ENCODE data around the gene ZNF280A.
"Not testable (repeated sequence)": the region's sequence is repeated elsewhere in the genome, so short reads cannot be mapped to it uniquely, and the experiment has no call there.

Gene ZNF280A

DNA sequence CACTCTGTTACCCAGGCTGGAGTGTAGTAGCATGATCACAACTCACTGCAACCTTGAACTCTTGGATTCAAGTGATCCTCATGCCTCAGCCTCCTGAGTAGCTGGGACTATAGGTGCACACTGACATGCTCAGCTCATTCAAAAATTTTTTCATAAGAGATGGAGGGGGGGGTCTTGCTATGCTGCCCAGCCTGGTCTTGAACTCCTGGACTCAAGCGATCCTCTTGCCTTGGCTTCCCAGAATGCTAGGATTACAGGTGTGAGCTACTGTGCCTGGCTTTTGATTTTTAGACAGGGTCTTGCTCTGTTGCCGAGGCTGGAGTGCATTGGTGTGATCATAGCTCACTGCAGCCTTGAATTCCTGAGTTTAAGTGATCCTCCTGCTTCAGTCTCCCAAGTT, 25.0 kb upstream of the ZNF280A start:
- no peak for FAIRE-seq
- DNase-seq (ENCODE audit: low spot score), result no peak

DNA sequence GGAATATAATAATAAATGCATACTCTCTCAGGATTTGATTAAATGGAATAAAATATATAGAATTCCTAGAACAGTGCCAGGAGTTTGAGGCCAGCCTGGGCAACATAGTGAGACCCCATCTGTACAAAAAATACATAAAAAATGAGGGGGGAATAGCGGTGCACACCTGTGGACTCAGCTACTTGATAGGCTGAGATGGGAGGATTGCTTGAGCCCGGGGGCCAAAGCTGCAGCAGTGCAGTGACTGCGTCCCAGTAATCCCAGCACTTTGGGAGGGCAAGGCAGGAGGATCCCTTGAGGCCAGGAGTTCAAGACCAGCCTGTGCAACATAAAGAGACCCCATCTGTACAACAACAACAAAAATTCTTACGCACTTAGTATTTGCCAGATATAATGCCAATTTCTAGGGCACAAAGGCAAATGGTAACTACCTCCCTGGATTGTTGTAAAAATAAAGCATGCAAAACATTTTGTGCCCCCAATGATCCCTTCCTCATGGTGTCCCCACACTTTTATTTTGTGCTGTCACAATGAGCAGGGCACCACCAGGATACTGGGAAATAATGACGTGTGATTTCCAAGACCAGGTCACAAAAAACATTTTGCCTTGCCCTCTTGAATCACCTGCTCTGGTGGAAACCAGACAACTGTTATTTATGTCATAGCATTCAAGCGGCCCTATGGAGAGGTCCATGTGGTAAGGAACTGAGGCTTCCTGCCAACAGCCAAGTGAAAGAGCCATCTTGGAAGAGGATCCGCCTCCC, 18.3 kb upstream of the ZNF280A start:
- DNase-seq (ENCODE audit: low spot score) (no peak), FAIRE-seq (no peak)

DNA sequence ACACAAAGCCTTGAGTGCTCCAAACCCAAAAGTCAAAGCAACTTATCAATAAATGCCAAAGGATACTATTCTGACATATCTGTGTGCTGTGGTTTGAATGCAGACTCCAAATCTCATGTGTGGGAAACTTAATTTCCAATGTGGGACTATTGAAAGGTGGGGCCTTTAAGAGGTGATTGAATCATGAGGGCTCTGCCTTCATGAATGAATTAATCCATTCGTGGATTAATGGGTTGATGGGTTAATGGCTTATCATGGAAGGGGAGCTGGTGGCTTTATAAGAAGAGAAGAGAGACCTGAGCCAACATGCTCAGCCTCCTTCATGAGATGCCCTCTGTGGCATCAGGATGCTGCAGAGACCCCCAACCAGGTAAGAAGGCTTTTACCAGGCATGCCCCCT, 16.8 kb upstream of the ZNF280A start:
- DNase-seq (ENCODE audit: low spot score) (no peak), FAIRE-seq (no peak)

DNA sequence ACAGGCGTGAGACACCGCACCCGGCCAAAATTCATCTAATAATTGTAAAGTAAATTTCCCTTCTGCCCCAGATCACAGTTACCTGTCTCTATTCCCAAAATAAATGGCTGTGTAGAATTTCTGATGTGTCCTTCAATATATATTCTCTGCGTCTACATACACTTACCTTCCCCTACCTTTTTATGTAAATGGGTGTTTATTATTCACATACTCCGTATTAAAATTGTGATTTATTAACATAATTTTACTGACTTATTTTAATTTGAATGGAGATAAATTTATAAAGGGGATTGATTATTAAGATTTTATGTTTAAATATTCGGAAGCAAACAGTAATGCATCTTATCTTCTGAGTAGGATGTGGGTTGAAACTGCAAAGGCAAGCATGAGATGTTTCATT, 16.4 kb upstream of the ZNF280A start:
- DNase-seq (ENCODE audit: low spot score) (no peak), FAIRE-seq (no peak)

DNA sequence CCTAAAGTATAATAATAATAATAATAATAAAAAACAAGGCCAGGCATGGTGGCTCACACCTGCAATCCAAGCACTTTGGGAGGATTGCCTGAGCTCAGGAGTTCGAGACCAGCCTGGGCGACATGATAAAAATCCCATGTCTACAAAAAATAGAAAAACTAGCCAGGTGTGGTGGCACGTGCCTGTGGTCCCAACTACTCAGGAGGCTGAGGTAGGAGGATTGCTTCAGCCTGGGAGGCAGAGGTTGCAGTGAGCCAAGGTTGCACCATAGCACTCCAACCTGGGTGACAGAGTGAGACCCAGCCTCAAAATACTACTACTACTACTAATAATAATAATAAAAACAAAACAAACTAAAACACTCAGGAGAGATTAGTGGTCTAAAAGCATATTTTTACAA, 15.6 kb upstream of the ZNF280A start:
- no peak for FAIRE-seq
- DNase-seq (ENCODE audit: low spot score), result no peak

DNA sequence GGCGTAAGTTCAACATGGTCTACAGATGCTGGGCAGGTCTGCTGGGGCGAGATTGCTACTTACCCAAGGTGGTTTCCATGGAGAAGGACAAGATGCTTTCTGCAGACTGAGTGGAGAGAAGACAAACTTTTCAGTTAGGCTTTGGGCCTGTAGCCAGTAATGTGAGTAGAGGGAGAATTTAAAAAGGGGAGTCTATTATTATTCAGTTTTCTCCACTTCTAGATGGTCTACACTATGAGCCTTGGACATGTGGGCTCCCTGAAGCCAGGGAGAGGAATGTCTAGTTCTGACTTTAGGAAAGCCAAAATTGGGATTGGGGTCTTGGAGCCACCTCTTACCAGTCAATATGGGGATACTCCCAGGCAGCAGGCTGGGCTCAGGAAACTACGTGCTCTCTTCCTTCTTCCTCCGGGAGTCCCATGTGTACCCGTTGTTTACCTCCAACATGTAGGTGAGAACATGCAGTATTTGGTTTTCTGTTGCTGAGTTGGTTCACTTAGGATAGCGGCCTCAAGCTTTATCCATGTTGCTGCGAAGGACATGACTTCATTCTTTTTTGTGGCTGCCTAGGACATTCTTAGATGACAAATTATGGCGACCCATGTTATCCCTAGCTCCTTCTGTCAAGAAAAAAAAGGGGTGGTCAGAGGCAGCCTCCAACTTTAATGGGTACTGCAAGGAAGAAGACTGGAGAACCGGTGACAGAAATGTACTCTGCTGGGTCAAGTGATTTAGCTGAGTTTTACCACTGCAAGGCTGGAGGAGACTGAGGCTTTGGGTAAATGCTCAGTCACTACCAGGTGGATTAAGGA, 14.7 kb upstream of the ZNF280A start:
- FAIRE-seq, result no peak
- no peak for DNase-seq (ENCODE audit: low spot score)

DNA sequence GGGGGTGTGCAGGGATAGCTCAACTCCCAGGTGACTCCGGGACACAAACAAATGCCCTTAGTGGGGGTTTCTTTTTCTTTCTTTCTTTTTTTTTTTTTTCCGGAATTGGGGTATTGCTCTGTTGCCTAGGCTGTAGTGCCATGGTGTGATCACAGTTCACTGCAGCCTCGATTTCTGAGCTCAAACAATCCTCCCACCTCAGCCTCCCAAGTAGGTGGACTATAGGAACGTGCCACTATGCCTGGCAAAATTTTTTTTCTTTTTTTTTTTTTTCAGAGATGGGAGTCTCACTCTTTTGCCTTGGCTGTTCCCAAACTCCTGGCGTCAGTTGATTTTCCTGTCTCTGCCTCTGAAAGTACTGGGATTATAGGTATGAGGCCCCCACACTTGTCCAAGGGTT, 13.8 kb upstream of the ZNF280A start:
- DNase-seq (ENCODE audit: low spot score) (no peak), FAIRE-seq (no peak)

DNA sequence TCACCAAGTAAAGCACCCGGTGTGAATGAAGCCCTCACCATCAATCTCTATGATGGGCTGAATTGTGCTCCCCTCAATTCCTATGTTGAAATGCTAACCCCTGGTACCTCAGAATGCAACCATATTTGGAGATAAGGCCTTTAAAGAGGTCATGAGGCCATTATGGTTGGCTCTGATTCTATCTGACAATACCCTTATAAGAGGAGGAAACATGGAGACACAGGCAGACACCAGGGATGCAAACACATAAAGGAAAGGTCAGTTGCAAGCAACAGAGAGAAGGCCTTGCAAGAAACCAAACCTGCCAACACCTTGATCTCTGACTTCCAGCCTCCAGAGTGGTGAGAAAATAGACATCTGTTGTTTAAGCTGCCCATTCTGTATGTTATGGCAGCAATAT, 13.3 kb upstream of the ZNF280A start:
- no peak for FAIRE-seq
- DNase-seq (ENCODE audit: low spot score), result no peak

DNA sequence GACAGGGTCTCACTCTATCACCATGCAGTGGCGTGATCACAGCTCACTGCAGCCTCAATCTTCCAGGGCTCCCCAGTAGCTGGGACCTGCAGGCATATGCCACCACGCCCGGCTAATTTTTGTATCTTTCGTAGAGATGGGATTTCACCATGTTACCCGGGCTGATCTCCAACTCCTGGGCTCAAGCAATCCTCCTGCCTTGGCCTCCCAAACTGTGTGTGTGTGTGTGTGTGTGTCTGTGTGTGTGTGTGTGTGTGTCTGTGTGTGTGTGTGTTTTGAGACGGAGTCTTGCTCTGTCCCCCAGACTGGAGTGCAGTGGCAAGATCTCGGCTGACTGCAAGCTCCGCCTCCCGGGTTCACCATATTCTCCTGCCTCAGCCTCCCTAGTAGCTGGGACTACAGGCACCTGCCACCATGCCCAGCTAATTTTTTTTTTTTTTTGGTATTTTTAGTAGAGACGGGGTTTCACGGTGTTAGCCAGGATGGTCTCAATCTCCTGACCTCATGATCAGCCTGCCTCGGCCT, 12.5 kb upstream of the ZNF280A start:
- not testable (repeated sequence) for FAIRE-seq; DNase-seq (ENCODE audit: low spot score)

DNA sequence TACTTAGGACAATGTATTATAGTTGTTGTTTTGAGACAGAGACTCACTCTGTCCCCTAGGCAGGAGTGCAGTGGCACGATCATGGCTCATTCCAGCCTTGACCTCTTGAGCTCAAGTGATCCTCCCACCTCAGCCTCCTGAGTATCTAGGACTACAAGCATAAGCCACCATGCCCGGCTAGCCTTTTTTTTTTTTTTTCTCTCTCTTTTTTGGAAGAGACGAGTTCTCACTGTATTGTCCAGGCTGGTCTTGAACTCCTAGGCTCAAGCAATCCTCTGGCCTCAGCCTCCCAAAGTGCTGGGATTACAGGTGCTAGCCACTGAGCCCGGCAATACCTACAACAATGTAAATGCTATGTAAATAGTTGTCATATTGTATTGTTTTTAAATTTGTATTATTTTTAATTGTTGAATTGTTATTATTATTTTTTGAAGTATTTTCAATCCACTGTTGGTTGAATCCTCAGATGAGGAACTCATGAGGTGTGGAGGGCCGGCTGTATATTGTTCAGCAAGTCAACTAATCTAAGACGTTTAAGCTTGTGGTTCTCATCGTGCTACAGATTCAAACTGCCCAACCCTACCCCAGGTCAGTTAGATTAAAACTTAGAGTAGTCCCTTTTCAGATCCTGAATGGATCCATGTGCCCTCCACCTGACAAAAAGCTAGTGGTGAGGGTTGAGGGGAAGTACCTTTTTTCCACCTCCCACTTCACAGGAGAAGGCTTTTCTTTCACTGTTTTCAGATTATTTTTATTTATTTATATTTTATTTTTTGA, 11.9 kb upstream of the ZNF280A start:
- no peak for DNase-seq (ENCODE audit: low spot score)
- no peak for FAIRE-seq

DNA sequence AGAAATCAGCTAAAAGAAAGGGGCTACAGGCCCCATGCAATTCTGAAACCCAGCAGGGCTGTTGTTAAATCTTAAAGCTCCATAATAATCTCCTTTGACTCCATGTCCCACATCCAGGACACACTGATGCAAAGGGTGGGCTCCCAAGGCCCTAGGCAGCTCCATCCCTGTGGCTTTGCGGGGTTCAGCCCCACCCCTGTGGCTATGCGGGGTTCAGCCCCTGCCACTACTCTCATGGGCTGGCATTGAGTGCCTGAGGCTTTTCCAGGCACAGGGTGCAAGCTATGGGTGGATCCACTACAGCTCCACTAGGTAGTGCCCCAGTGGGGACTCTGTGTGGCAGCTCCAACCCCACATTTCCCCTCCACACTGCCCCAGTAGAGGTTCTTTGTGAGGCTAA, 8.7 kb upstream of the ZNF280A start:
- DNase-seq (ENCODE audit: low spot score) (no peak), FAIRE-seq (no peak)

DNA sequence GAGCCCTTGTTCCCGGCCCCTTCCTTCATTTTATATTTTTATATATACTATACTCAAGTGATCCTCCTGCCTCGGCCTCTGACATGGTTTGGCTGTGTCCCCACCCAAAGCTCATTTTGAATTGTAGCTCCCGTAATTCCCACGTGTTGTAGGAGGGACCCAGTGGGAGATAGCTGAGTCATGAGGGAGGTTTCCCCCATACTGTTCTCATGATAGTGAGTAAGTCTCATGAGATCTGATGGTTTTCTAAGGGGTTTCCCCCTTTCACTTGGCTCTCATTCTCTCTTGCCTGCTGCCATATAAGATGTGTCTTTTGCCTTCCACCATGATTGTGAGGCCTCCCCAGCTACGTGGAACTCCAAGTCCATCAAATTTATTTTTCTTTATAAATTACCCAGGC, 7.2 kb upstream of the ZNF280A start:
- no peak for DNase-seq (ENCODE audit: low spot score)
- FAIRE-seq, result no peak

DNA sequence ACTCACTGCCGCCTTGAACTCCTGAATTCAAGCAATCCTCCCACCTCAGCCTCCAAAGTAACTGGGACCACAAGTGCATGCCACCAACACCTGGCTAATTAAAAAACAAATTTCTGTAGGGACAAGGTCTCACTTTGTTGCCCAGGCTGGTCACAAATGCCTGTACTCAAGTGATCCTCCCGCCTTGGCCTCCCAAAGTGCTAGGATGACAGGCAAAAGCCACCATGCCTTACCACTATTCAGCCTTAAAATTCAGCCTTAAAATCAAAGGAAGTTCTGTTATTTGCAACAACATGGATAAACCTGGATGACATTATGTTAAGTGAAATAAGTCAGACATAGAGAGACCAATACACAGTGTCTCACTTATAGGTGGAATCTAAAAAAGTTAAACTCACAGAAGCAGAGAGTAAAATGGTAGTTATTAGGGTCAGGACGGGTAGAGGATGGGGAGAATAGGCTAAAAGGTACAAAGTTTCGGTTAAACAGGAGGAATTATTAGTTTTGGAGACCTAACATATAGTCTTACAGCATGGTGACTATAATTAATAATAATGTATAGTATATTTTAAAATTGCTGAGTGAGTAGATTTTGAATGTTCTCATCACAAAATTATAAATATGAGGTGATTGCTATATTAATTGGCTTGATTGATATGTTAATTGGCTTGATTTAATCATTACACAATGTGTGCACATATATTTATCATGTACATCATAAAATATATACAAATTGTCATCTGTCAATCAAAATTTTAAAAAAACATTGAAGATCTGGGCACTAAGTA, 6.2 kb upstream of the ZNF280A start:
- FAIRE-seq (no peak), DNase-seq (ENCODE audit: low spot score) (no peak)

DNA sequence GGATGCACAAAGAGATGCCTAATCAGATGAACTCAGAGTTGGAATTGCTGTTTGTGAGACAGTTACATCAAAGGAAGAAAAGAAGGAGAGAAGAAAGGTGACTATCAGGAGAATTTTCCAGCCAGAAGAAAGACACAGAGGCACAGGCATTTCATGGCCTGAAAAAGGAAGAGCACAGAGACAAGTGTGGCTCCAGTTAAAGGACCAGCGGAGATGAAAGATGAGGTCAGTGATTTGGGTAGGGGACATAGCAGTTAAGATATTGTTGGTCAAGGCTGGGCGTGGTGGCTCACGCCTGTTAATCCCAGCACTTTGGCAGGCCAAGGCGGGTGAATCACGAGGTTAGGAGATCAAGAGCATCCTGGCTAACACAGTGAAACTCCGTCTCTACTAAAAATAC, 3.4 kb upstream of the ZNF280A start:
- FAIRE-seq (no peak), DNase-seq (ENCODE audit: low spot score) (no peak)

DNA sequence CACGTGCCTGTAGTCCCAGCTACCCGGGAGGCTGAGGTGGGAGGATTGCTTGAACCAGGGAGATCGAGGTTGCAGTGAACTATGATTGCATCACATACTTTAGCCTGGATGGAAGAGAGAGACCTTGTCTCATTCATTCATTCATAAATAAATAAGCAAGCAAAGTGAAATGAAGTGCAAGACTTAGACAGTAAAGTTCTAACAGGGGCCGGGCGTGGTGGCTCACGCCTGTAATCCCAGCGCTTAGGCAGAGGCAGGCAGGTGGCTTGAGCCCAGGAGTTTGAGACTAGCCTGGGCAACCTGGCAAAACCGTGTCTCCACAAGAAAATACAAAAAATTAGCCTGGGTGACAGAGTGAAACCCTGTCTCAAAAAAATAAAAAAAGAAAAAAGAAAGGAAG, 1.6 kb upstream of the ZNF280A start:
- DNase-seq (ENCODE audit: low spot score), result no peak
- peak; percentile 61 for FAIRE-seq

DNA sequence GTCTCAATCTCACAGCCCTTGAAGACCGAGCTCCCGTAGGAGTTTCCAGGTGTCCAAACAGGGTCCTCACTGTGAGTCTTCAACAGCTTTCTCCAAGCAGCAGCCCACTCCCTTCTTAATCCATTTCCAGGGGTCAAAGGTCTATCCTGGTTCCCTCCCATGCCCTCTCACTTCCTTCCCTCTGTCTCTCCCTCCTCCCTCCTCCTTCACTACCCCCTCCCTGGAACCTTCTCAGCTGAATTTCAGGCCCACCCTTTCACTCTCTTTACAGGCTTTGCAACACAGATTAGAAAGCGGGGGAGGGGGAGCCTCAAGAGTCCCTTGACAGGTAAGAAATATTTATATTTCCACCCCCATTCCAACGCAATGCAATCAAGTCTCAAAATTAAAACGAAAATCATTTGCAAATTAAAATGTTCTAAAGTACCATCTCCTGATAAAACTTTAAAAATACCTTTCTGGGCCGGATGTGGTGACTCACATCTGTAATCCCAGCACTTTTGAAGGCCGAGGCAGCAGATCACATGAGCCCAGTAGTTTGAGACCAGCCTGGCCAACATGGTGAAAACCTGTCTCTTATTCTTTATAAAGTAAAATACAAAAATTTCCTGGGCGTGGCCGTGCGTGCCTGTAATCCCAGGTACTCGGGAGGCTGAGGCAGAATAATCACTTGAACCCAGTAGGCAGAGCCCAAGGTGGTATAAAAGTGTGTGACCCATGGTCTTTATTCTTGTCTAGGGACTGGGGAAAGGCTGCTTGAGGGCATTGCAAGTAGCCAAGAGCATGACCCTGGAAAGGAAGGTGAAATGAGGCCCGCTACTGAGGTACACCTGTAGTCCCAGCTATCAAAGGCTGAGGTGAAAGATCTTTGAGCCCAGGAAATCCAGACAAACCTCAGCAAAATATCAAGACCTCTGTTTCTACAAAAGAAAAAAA, 865 bp upstream of the ZNF280A start:
- DNase-seq (ENCODE audit: low spot score) (peak; percentile 26), FAIRE-seq (no peak)

DNA sequence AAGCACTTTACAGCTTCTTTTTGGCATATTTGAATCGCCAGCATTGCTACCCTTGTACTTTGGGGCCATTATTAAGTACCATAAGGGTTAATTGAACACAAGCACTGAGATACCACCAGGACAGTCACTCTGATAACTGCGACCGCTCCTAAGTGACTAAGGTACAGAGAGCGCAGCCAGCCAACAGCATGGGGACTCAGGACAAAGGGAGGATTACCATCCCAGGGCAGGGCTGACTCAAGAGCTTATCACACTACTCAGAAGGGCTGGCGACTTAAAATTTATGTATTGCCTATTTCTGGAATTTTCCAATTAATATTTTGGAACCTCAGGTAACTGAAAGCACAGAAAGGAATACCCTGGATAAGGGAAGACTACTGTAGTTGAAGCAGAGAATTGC, 479 bp downstream of the ZNF280A start:
- FAIRE-seq, result no peak
- no peak for DNase-seq (ENCODE audit: low spot score)

DNA sequence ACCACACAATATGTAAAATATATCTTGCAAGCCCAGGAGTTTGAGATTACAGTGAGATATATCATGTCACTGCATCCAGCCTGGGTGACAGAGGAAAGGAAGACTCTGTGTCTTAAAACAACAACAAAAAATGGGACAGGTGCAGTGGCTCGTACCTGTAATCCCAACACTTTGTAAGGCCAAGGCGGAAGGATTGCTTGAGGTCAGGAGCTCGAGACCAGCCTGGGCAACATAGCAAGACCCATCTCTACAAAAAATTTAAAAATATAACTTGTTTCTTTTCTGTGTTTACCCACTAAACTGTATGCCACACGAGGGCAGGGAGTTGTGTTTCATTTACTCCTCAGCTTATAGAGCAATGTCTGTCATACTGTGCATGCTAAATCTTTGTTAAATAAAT, 3.1 kb downstream of the ZNF280A start:
- FAIRE-seq (no peak), DNase-seq (ENCODE audit: low spot score) (no peak)

DNA sequence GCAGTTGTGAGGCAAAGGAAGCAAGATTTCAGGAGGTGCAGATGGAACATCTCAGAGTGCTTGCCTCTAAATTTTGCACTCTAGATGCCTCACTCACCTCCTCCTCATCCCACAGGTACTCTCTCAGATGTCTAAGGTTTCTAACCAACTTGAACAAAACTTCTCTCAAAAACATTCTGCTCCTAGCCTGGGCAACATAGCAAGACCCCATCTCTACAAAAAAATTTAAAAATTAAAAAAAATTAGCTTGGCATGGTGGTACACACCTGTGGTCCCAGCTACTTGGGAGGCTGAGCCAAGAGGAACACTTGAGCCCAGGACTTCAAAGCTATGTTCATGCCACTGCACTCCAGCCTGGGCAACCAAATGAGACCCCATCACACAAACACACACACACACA, 4.2 kb downstream of the ZNF280A start:
- DNase-seq (ENCODE audit: low spot score) (no peak), FAIRE-seq (peak; percentile 92)

DNA sequence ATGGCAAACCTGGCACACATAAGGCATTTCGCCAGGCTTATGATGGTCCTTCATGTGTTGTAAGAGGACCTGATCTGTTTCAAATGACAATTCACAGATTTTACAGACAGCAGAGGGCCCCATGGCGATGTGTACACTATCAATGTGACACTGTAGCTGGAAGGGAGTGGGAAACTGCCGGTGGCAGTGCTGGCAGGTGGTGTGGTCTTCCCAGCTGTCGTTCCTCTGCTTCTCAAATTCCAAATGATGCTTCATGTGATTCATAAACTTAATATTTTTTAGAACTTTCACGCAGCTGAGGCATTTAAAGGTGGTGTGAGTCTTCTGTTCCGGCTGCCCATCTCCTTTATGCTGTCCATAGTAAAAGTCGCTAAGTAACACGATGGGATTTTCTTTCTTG, 5.6 kb downstream of the ZNF280A start:
- not testable (repeated sequence) for DNase-seq (ENCODE audit: low spot score)
- peak; percentile 61 for FAIRE-seq
